HL-60/S4 treated with phorbol 12-myristate 13-acetate at 8.2 ng/mL for 4 days and 3 days (cell line): Measurements from ENCODE around the gene SSX7.
"Not testable (repeated sequence)": the region's sequence is repeated elsewhere in the genome, so short reads cannot be mapped to it uniquely, and the experiment has no call there.

ENCODE experiments used
- in situ Hi-C: fragments of 300-500 bp; cut with MboI; formaldehyde crosslinking; loops from 2 replicates; pipeline ENCODE4 v1.15.0; 2022; ENCODE audit warnings: low sequenced_read_pairs

Gene SSX7, protein sequence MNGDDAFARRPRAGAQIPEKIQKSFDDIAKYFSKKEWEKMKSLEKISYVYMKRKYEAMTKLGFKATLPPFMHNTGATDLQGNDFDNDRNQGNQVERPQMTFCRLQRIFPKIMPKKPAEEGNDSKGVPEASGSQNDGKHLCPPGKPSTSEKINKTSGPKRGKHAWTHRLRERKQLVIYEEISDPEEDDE

GRCh38 chrX:52654800-52655199 is at the start of gene SSX7:
Gene SSX7 (minus strand): TSS chrX:52654900. CDS start chrX:52653472, 1,428 bp downstream.
- in situ Hi-C loops, result not testable (repeated sequence)

GRCh38 chrX:52692034-52692433 is 37.3 kb upstream of the SSX7 start:
- in situ Hi-C loops, result not testable (repeated sequence)

DNA sequence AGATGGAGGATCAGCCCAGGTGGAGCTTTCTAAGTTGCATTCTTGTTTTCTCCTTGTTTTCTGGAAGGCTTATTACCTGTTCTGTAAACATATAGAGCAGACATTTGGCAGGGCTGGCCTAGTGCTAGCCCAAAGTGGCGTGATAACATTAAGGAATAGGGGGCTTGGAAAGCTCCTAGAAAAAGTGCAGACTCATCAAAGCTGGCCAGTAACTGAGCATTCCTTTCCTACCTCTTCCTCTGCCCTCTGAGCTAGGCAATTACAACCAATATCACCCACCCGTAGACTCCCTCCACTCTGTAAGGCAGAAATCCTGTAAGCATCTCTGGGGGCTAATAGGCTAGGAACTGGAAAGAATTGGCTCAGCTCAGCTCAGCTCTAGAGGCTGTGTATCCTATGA is 7.5 kb upstream of the SSX7 start:
- in situ Hi-C loops, result not testable (repeated sequence)

DNA sequence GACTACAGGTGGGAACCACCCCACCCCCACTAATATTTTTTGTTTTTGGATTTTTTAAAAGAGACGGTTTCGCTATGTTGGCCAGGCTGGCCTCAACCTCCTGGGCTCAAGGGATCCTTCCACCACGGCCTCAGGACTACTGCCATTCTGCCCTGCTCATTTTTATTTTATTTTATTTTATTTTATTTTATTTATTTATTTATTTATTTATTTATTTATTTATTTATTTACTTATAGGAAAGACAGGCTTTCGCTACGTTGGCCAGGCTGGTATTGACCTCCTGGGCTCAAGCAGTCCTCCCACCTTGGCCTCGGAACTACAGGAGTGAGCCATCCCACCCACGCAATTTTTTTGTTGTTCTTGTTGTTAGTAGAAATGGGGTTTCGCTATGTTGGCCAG is 775 bp upstream of the SSX7 start:
- in situ Hi-C loops, result not testable (repeated sequence)

- in situ Hi-C loops, result not testable (repeated sequence)
Observed at GRCh38 chrX:52650676-52651075, 4.0 kb downstream of the SSX7 start.

DNA sequence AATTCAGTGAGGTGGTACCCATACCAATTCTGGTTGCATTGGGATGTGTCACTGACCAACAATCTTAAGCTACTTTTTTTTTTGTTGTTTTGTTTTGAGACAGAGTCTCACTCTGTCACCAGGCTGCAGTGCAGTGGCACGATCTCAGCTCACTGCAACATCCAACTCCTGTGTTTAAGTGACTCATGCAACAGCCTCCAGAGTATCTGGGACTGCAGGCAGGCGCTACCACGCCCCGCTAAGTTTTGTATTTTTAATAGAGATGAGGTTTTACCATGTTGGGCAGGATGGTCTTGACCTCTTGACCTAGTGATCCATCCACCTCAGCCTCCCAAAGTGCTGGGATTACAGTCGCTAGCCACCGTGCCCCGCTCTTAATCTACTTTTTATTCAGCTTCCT is 5.7 kb downstream of the SSX7 start:
- in situ Hi-C loops, result not testable (repeated sequence)

DNA sequence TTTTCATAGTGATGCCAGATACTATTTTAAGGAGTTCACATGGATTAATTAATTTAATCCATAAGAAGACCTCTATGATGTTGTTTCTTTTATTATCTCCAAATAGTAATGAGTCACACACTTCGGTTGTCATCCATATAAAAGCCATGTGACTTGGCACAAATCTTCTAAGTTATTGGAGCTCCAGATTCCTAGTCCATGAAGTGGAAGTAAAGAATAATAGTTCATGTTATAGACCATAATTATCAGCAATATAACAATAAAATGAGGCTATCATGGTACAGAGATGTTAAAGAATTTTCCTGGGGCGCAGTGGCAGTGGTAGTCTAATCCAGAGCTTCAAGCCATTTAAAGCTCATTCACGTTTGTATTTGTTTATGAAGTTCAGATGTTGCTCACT is 26.2 kb downstream of the SSX7 start:
- in situ Hi-C loops, result not testable (repeated sequence)

GRCh38 chrX:52620661-52621060 is 34.0 kb downstream of the SSX7 start:
- in situ Hi-C loops, result not testable (repeated sequence)

DNA sequence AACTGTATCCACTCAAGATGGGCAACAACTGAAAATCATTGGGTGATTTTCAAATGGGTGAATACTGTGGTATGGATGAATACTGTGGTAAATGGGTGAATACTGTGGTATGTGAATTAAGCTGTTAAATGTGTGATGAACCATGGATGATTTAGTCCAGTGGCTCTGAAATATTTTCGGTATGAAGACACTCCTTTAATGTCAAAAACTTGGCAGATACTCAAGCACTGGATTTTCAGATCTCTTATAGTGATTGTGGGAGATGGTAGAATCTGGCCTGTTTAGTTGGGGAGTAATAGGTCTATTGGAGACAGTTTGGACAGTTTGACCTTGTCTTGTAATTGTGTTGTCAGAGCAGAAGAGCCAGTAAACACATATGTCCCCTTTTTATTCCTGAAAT is 45.7 kb downstream of the SSX7 start:
- in situ Hi-C loops, result no loop called here

- in situ Hi-C loops, result not testable (repeated sequence)
Observed at GRCh38 chrX:52603151-52603550, 51.5 kb downstream of the SSX7 start.

DNA sequence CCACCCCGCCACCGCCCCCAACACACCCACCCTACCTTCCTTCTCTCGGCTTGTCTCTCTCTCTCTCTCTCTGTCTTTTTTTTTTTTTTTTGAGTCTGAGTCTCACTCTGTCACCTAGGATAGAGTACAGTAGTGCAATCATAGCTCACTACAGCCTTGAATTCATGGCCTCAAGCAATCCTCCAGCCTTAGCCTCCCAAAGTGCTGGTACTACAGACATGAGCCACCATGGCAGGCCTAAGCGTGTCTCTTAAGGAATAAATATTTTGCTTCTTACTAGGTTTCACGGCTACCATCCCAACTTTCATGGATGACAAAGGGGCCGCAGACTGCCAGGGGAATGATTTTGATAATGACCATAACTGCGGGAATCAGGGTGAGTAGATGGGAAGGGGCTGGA is 55.8 kb downstream of the SSX7 start:
- in situ Hi-C loops, result no loop called here

GRCh38 chrX:52594658-52595057 is 60.0 kb downstream of the SSX7 start:
- in situ Hi-C loops, result no loop called here
